CD14-positive monocyte (primary cell): Measurements from ENCODE around the gene STXBP6. TPM values are rescaled to one million over a fixed set of nuclear protein-coding genes. Genes with fewer than 3 reads are reported as not detected.

ENCODE experiments used
- DNase-seq, 3 donors: peaks; one replicate each; pipeline ENCODE4 v3.0.0-alpha.2; 2011 to 2022
- H2AFZ ChIP-seq: 2 replicates; pipeline ENCODE4 v1.6.0; 2012; ENCODE audit warnings: mild to moderate bottlenecking, low read depth, low read length, inconsistent platforms; ENCODE audit not compliant: insufficient read depth, poor library complexity, severe bottlenecking
- H3K27ac ChIP-seq, 2 donors: 1 replicate in 1 of 2; 2 replicates in 1 of 2; pipeline ENCODE4 v1.5.1; 2012 to 2013; ENCODE audit warnings: low read length in 2 of 2, control low read depth in 1 of 2, inconsistent platforms in 1 of 2, low read depth in 1 of 2, mild to moderate bottlenecking in 1 of 2
- H3K27me3 ChIP-seq, 2 donors: one replicate each; pipeline versions ENCODE4 v1.6.0 to v1.6.1; 2011 to 2013; ENCODE audit warnings: low read length in 2 of 2; ENCODE audit not compliant: control insufficient read depth in 2 of 2, insufficient read depth in 2 of 2
- H3K36me3 ChIP-seq, 2 donors: replicated peaks in 1 of 2; 1 replicate in 1 of 2; 2 replicates in 1 of 2; pipeline versions ENCODE4 v1.5.1 to v1.6.1; 2012 to 2013; ENCODE audit warnings: low read length in 2 of 2, control low read depth in 1 of 2, inconsistent platforms in 1 of 2, mild to moderate bottlenecking in 1 of 2; ENCODE audit not compliant: insufficient read depth in 2 of 2, control insufficient read depth in 1 of 2
- H3K4me1 ChIP-seq, 2 donors: 1 replicate in 1 of 2; 2 replicates in 1 of 2; pipeline versions ENCODE4 v1.5.1 to v1.6.1; 2012 to 2013; ENCODE audit warnings: low read length in 2 of 2, control low read depth in 1 of 2, inconsistent platforms in 1 of 2, mild to moderate bottlenecking in 1 of 2, moderate library complexity in 1 of 2; ENCODE audit not compliant: insufficient read depth in 2 of 2, control insufficient read depth in 1 of 2
- H3K4me2 ChIP-seq: replicated peaks from 2 replicates; pipeline ENCODE3; 2012; ENCODE audit warnings: low read length, moderate library complexity, mild to moderate bottlenecking; ENCODE audit not compliant: poor library complexity, severe bottlenecking; ENCODE audit errors: extremely low read depth
- H3K4me3 ChIP-seq, 3 experiments: fragments of 200-600 bp in 1 of 3; sonication (generic) in 1 of 3; replicated peaks in 1 of 3; 1 replicate in 2 of 3; 2 replicates in 1 of 3; pipeline ENCODE4 v1.5.1; 2011 to 2013; ENCODE audit warnings: low read length in 3 of 3, mild to moderate bottlenecking in 3 of 3, control low read depth in 2 of 3, low read depth in 2 of 3, inconsistent platforms in 1 of 3, moderate library complexity in 1 of 3
- H3K79me2 ChIP-seq: 2 replicates; pipeline ENCODE4 v1.6.0; 2012; ENCODE audit warnings: mild to moderate bottlenecking, control low read depth, inconsistent platforms, low read length, moderate library complexity; ENCODE audit not compliant: insufficient read depth
- H3K9ac ChIP-seq: 2 replicates; pipeline ENCODE4 v1.6.0; 2017; ENCODE audit warnings: low read length, mild to moderate bottlenecking; ENCODE audit not compliant: insufficient read depth, poor library complexity, severe bottlenecking
- H3K9me3 ChIP-seq, 2 donors: replicated peaks in 1 of 2; 1 replicate in 1 of 2; 2 replicates in 1 of 2; pipeline versions ENCODE4 v1.5.1 to v1.6.1; 2012 to 2013; ENCODE audit warnings: low read length in 2 of 2, control low read depth in 1 of 2; ENCODE audit not compliant: control insufficient read depth in 1 of 2, insufficient read depth in 1 of 2
- H4K20me1 ChIP-seq: 2 replicates; pipeline ENCODE4 v1.6.0; 2012; ENCODE audit warnings: mild to moderate bottlenecking, low read length, control low read depth, moderate library complexity; ENCODE audit not compliant: insufficient read depth
- H3K27ac Mint-ChIP-seq, 7 donors: one replicate each; pipeline ENCODE4 v1.8.0; 2020; ENCODE audit warnings: mild to moderate bottlenecking in 7 of 7, mixed read lengths in 7 of 7, moderate library complexity in 6 of 7, inconsistent platforms in 2 of 7
- H3K27me3 Mint-ChIP-seq, 3 donors: one replicate each; pipeline ENCODE4 v1.8.0; 2021 to 2022; ENCODE audit warnings: low read depth in 3 of 3, mild to moderate bottlenecking in 3 of 3, mixed read lengths in 3 of 3, moderate library complexity in 3 of 3, inconsistent platforms in 1 of 3
- H3K36me3 Mint-ChIP-seq, 2 donors: one replicate each; pipeline ENCODE4 v1.8.0; 2020; ENCODE audit warnings: mixed read lengths in 2 of 2, inconsistent platforms in 1 of 2, mild to moderate bottlenecking in 1 of 2
- H3K4me1 Mint-ChIP-seq: one replicate; pipeline ENCODE4 v1.8.0; 2020; ENCODE audit warnings: mild to moderate bottlenecking, mixed read lengths
- H3K4me3 Mint-ChIP-seq, 2 donors: one replicate each; pipeline ENCODE4 v1.8.0; 2020; ENCODE audit warnings: mild to moderate bottlenecking in 2 of 2, mixed read lengths in 2 of 2, moderate library complexity in 1 of 2
- H3K9me3 Mint-ChIP-seq, 7 donors: one replicate each; pipeline ENCODE4 v1.8.0; 2020 to 2022; ENCODE audit warnings: mixed read lengths in 7 of 7, mild to moderate bottlenecking in 6 of 7, moderate library complexity in 6 of 7, inconsistent platforms in 2 of 7
- CTCF ChIP-seq: fragments of 200-600 bp; IDR thresholded peaks from one replicate; pipeline ENCODE4 v1.8.0; 2022; ENCODE audit warnings: antibody characterized with exemption, mild to moderate bottlenecking
- WGBS: methylation state at CpG from one replicate; pipeline ENCODE4 v1.1.5; 2013; ENCODE audit warnings: missing lambda C conversion rate; ENCODE audit not compliant: insufficient coverage; 5-methylcytosine and 5-hydroxymethylcytosine counted together
- intact Hi-C, 2 donors: fragments of 100-400 bp; cut with micrococcal nuclease; formaldehyde crosslinking; loops; one replicate each; pipeline versions ENCODE4 v1.15.0 to v1.15.1; 2023
- polyA plus RNA-seq, 3 donors: library from polyadenylated mRNA; depleted of rRNA in 1 of 3; unstranded in 2 of 3; stranded (reverse) in 1 of 3; fragments of 300-500 nt in 2 of 3; fragments of >200 nt in 1 of 3; fragmentation: Illumina TruSeq in 2 of 3; gene quantifications; 1 replicate in 2 of 3; 2 replicates in 1 of 3; pipeline ENCODE4 v1.2.3, GENCODE V29; 2012 to 2021

STXBP6 gene
- polyA plus RNA-seq, 3 donors = 0.05 to 0.25 (median 0.08) TPM

- no peaks in the 10 kb centered on the region for H3K36me3 ChIP-seq
- H3K9me3 ChIP-seq = peaks cover 0 to 3% of the 10 kb centered on the region in 2 donors
- H3K4me1 Mint-ChIP-seq = peaks cover 25% of the 10 kb centered on the region
- H3K4me2 ChIP-seq = no peak overlapping the region
- H3K27me3 ChIP-seq = no peaks in the 10 kb centered on the region
- H3K4me3 ChIP-seq = no peak overlapping the region
- no peak overlapping the region for H3K27ac ChIP-seq
- no peak overlapping the region for H3K9ac ChIP-seq
- intact Hi-C loops = no loop called here
- no peaks in the 10 kb centered on the region for H3K36me3 Mint-ChIP-seq
- peaks cover 0 to 8% (median 4%) of the 10 kb centered on the region in 7 donors for H3K9me3 Mint-ChIP-seq
- no peak for DNase-seq
- H2AFZ ChIP-seq = no peak overlapping the region
- no CpG with 5 or more reads among the region's 1 CpG for WGBS
- H4K20me1 ChIP-seq = no peaks in the 10 kb centered on the region
- TF ChIP-seq CTCF = no peak
- H3K4me3 Mint-ChIP-seq = no peak overlapping the region
- no peaks in the 10 kb centered on the region for H3K27me3 Mint-ChIP-seq
- no peak overlapping the region for H3K27ac Mint-ChIP-seq
- H3K79me2 ChIP-seq = no peaks in the 10 kb centered on the region
- H3K4me1 ChIP-seq = peaks cover 10 to 12% of the 10 kb centered on the region in 2 donors
These were observed 157.9 kb downstream of the STXBP6 start for GRCh38 chr14:24891987-24892496.

- Mint-ChIP-seq H3K9me3 (peaks cover 0 to 8% (median 4%) of the 10 kb centered on the region in 7 donors), H3K4me1 (peaks cover 23% of the 10 kb centered on the region), H3K36me3 (no peaks in the 10 kb centered on the region), H3K27ac (no peak overlapping the region), H3K27me3 (no peaks in the 10 kb centered on the region), H3K4me3 (no peak overlapping the region)
- TF ChIP-seq CTCF = no peak
- no peaks in the 10 kb centered on the region for H3K27me3 ChIP-seq
- peaks cover 10 to 12% of the 10 kb centered on the region in 2 donors for H3K4me1 ChIP-seq
- no peaks in the 10 kb centered on the region for H4K20me1 ChIP-seq
- H3K4me2 ChIP-seq = no peak overlapping the region
- peaks cover 0 to 3% of the 10 kb centered on the region in 2 donors for H3K9me3 ChIP-seq
- H3K9ac ChIP-seq = no peak overlapping the region
- H3K79me2 ChIP-seq = no peaks in the 10 kb centered on the region
- no peak overlapping the region for H3K27ac ChIP-seq
- no peak overlapping the region for H3K4me3 ChIP-seq
- no peak for DNase-seq
- intact Hi-C loops = no loop called here
- no peak overlapping the region for H2AFZ ChIP-seq
- H3K36me3 ChIP-seq = no peaks in the 10 kb centered on the region
These were observed 159.2 kb downstream of the STXBP6 start for GRCh38 chr14:24890716-24891115.
